SK-N-SH treated with all-trans-retinoic acid at 6 μM for 48 hours (cell line): Measurements from ENCODE around the gene FBXO8.
A peak's percentile ranks its signal among the peaks of the same experiment; 100 is the strongest.

Experiments
- ARNTL ChIP-seq: fragments of 450-650 bp; formaldehyde crosslinking; IDR thresholded peaks from 2 replicates; pipeline ENCODE4 v1.5.0; 2020; ENCODE audit warnings: low read depth, mild to moderate bottlenecking, moderate library complexity, borderline replicate concordance
- CSDC2 ChIP-seq: fragments of 250-450 bp; sonication (Bioruptor Pico); IDR thresholded peaks from 2 replicates; pipeline ENCODE4 v1.5.0; 2020; ENCODE audit warnings: mild to moderate bottlenecking, moderate library complexity
- CSRNP3 ChIP-seq: fragments of 250-450 bp; sonication (Bioruptor Pico); IDR thresholded peaks from 2 replicates; pipeline ENCODE4 v1.5.1; 2021; ENCODE audit warnings: mild to moderate bottlenecking, moderate library complexity
- ESRRG ChIP-seq: fragments of 250-450 bp; sonication (Bioruptor Pico); IDR thresholded peaks from 2 replicates; pipeline ENCODE4 v1.6.1; 2021; ENCODE audit warnings: mild to moderate bottlenecking
- GLIS3 ChIP-seq: fragments of 250-450 bp; sonication (Bioruptor Pico); IDR thresholded peaks from 2 replicates; pipeline ENCODE4 v1.5.0; 2020; ENCODE audit warnings: mild to moderate bottlenecking, moderate library complexity
- POU6F1 ChIP-seq: fragments of 250-450 bp; sonication (Bioruptor Pico); IDR thresholded peaks from 2 replicates; pipeline ENCODE4 v1.8.0; 2021; ENCODE audit warnings: low read depth, mild to moderate bottlenecking, moderate library complexity, borderline replicate concordance
- PPARA ChIP-seq: fragments of 250-450 bp; sonication (Bioruptor Pico); IDR thresholded peaks from 2 replicates; pipeline ENCODE4 v1.5.0; 2020; ENCODE audit warnings: mild to moderate bottlenecking, borderline replicate concordance
- ZC3H10 ChIP-seq: fragments of 250-450 bp; sonication (Bioruptor Pico); IDR thresholded peaks from 2 replicates; pipeline ENCODE4 v1.5.1; 2021; ENCODE audit warnings: mild to moderate bottlenecking, moderate library complexity
- ZFP3 ChIP-seq: fragments of 250-450 bp; sonication (Bioruptor Pico); IDR thresholded peaks from 2 replicates; pipeline ENCODE4 v1.5.0; 2020; ENCODE audit warnings: mild to moderate bottlenecking, moderate library complexity
- ZNF565 ChIP-seq: fragments of 450-650 bp; formaldehyde crosslinking; conservative IDR thresholded peaks from 2 replicates; pipeline ENCODE4 v1.5.0; 2020; ENCODE audit warnings: low read depth, mild to moderate bottlenecking, moderate library complexity
- ZNF70 ChIP-seq: fragments of 450-650 bp; formaldehyde crosslinking; IDR thresholded peaks from 2 replicates; pipeline ENCODE4 v1.5.0; 2020; ENCODE audit warnings: mild to moderate bottlenecking, moderate library complexity
- TF ChIP-seq, protein P1 (sequence below): fragments of 250-450 bp; sonication (Bioruptor Pico); IDR thresholded peaks from 2 replicates; pipeline ENCODE4 v1.5.0; 2020; ENCODE audit warnings: mild to moderate bottlenecking, moderate library complexity
- TF ChIP-seq, protein P2 (sequence below): fragments of 250-450 bp; sonication (Bioruptor Pico); IDR thresholded peaks from 2 replicates; pipeline ENCODE4 v1.8.0; 2020; ENCODE audit warnings: mild to moderate bottlenecking, moderate library complexity, borderline replicate concordance

DNA sequence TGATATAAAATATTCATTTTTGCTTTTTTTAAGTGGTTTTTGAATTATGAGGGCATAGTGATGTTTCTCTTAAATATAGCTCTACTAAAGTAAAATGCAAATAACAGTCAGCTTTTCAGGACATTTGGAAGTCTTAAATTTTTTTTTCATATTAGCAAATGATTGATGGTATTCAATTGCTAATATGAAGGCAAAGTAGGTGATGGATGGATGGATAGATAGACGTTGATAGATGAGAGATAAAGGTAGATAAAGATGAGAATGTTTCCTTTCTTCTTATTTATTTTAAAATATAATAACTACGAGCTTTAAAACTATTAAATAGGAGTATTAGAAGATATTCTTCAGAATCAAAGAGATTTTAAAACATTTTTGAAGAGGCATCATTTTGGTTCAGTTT lies 83.7 kb downstream of the FBXO8 start:
- TF ChIP-seq ZC3H10 (CRISPR knock-in tag), result no peak
- no peak for TF ChIP-seq POU6F1 (CRISPR knock-in tag)
- no peak for TF ChIP-seq CSDC2
- TF ChIP-seq, protein P1, sequence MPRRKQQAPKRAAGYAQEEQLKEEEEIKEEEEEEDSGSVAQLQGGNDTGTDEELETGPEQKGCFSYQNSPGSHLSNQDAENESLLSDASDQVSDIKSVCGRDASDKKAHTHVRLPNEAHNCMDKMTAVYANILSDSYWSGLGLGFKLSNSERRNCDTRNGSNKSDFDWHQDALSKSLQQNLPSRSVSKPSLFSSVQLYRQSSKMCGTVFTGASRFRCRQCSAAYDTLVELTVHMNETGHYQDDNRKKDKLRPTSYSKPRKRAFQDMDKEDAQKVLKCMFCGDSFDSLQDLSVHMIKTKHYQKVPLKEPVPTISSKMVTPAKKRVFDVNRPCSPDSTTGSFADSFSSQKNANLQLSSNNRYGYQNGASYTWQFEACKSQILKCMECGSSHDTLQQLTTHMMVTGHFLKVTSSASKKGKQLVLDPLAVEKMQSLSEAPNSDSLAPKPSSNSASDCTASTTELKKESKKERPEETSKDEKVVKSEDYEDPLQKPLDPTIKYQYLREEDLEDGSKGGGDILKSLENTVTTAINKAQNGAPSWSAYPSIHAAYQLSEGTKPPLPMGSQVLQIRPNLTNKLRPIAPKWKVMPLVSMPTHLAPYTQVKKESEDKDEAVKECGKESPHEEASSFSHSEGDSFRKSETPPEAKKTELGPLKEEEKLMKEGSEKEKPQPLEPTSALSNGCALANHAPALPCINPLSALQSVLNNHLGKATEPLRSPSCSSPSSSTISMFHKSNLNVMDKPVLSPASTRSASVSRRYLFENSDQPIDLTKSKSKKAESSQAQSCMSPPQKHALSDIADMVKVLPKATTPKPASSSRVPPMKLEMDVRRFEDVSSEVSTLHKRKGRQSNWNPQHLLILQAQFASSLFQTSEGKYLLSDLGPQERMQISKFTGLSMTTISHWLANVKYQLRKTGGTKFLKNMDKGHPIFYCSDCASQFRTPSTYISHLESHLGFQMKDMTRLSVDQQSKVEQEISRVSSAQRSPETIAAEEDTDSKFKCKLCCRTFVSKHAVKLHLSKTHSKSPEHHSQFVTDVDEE (CRISPR knock-in tag), result 0 out of 2 replicates have a peak, but pooled peaks have one; percentile 35
- TF ChIP-seq ZNF70 (CRISPR knock-in tag), result no peak
- no peak for TF ChIP-seq CSRNP3 (CRISPR knock-in tag)
- no peak for TF ChIP-seq ZFP3
- no peak for TF ChIP-seq ESRRG
- no peak for TF ChIP-seq ZNF565 (CRISPR knock-in tag)
- TF ChIP-seq, protein P2, sequence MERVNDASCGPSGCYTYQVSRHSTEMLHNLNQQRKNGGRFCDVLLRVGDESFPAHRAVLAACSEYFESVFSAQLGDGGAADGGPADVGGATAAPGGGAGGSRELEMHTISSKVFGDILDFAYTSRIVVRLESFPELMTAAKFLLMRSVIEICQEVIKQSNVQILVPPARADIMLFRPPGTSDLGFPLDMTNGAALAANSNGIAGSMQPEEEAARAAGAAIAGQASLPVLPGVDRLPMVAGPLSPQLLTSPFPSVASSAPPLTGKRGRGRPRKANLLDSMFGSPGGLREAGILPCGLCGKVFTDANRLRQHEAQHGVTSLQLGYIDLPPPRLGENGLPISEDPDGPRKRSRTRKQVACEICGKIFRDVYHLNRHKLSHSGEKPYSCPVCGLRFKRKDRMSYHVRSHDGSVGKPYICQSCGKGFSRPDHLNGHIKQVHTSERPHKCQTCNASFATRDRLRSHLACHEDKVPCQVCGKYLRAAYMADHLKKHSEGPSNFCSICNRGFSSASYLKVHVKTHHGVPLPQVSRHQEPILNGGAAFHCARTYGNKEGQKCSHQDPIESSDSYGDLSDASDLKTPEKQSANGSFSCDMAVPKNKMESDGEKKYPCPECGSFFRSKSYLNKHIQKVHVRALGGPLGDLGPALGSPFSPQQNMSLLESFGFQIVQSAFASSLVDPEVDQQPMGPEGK (CRISPR knock-in tag), result no peak
- TF ChIP-seq PPARA (CRISPR knock-in tag), result no peak
- TF ChIP-seq ARNTL, result no peak
- TF ChIP-seq GLIS3 (CRISPR knock-in tag), result no peak
